GM21423 (cell line): Measurements from ENCODE around the gene TRIM56.
"Not testable (repeated sequence)": the region's sequence is repeated elsewhere in the genome, so short reads cannot be mapped to it uniquely, and the experiment has no call there.

Source experiments
- ATAC-seq: cut with Tn5 transposase; IDR thresholded peaks from one replicate; pipeline ENCODE4 v1.9.1; 2021; ENCODE audit warnings: mild to moderate bottlenecking, moderate library complexity; ENCODE audit not compliant: unreplicated experiment

Gene TRIM56

GRCh38 chr7:101085162-101085964 is at the start of gene TRIM56:
TSS of gene TRIM56 (plus strand) at chr7:101085481. CDS start at chr7:101087313, 1,832 bp downstream.
- peak; percentile 91 for ATAC-seq

GRCh38 chr7:101035941-101036340 is 49.3 kb upstream of the TRIM56 start:
- ATAC-seq = no peak

- ATAC-seq = not testable (repeated sequence)
These were observed 44.0 kb upstream of the TRIM56 start for GRCh38 chr7:101041283-101041682.

GRCh38 chr7:101058355-101058754 is 26.9 kb upstream of the TRIM56 start:
- ATAC-seq = no peak

GRCh38 chr7:101059620-101059942 is 25.7 kb upstream of the TRIM56 start:
- ATAC-seq = no peak

- no peak for ATAC-seq
These were observed 24.3 kb upstream of the TRIM56 start for GRCh38 chr7:101060992-101061391.

- not testable (repeated sequence) for ATAC-seq
These were observed 21.1 kb upstream of the TRIM56 start for GRCh38 chr7:101064176-101064550.

GRCh38 chr7:101065162-101065561 is 20.1 kb upstream of the TRIM56 start:
- not testable (repeated sequence) for ATAC-seq

GRCh38 chr7:101066141-101066832 is 19.0 kb upstream of the TRIM56 start:
- ATAC-seq = no peak

- ATAC-seq = no peak
These were observed 18.5 kb upstream of the TRIM56 start for GRCh38 chr7:101066833-101067177.

- ATAC-seq = no peak
These were observed 16.9 kb upstream of the TRIM56 start for GRCh38 chr7:101068401-101068800.

GRCh38 chr7:101071362-101072104 is 13.7 kb upstream of the TRIM56 start:
- ATAC-seq = not testable (repeated sequence)

- ATAC-seq = no peak
These were observed 9.6 kb upstream of the TRIM56 start for GRCh38 chr7:101075646-101076045.

GRCh38 chr7:101076183-101076582 is 9.1 kb upstream of the TRIM56 start:
- not testable (repeated sequence) for ATAC-seq

GRCh38 chr7:101077303-101078086 is 7.8 kb upstream of the TRIM56 start:
- peak; percentile 79 for ATAC-seq

- ATAC-seq = no peak
These were observed 3.8 kb upstream of the TRIM56 start for GRCh38 chr7:101081432-101081831.

- no peak for ATAC-seq
These were observed 468 bp upstream of the TRIM56 start for GRCh38 chr7:101084865-101085161.

GRCh38 chr7:101087334-101088068 is 2.2 kb downstream of the TRIM56 start:
- no peak for ATAC-seq

GRCh38 chr7:101088069-101088425 is 2.8 kb downstream of the TRIM56 start:
- ATAC-seq = no peak

- no peak for ATAC-seq
These were observed 3.7 kb downstream of the TRIM56 start for GRCh38 chr7:101088858-101089529.
